HCT116 (cell line): Measurements from ENCODE around the gene TPM2.

Experiments
- ATF3 ChIP-seq: IDR thresholded peaks from 2 replicates; pipeline ENCODE4 v1.6.1; 2012
- CTCF ChIP-seq, 3 experiments: fragments of 200-600 bp in 1 of 3; sonication (generic) in 1 of 3; IDR thresholded peaks in 2 of 3; conservative IDR thresholded peaks in 1 of 3; 2 replicates each; pipeline ENCODE4 v1.5.1; 2012 to 2017; ENCODE audit warnings: low read depth in 2 of 3, low read length in 2 of 3, antibody characterized with exemption in 1 of 3, borderline replicate concordance in 1 of 3, control low read depth in 1 of 3, mild to moderate bottlenecking in 1 of 3, mixed read lengths in 1 of 3, mixed run types in 1 of 3, moderate library complexity in 1 of 3; ENCODE audit not compliant: insufficient read depth in 1 of 3
- EGR1 ChIP-seq: IDR thresholded peaks from 2 replicates; pipeline ENCODE4 v1.6.1; 2012; ENCODE audit warnings: low read depth
- EZH2 ChIP-seq: fragments of 200-600 bp; sonication (generic); IDR thresholded peaks from 2 replicates; pipeline ENCODE4 v1.6.1; 2017; ENCODE audit warnings: antibody characterized with exemption, mixed run types
- EZH2phosphoT487 ChIP-seq: fragments of 200-600 bp; IDR thresholded peaks from 2 replicates; pipeline ENCODE4 v1.6.1; 2018; ENCODE audit warnings: antibody characterized with exemption, borderline replicate concordance
- POLR2A ChIP-seq: IDR thresholded peaks from 2 replicates; pipeline ENCODE4 v1.7.0; 2011; ENCODE audit warnings: borderline replicate concordance; ENCODE audit not compliant: insufficient read depth, insufficient read length; ENCODE audit errors: extremely low read depth
- SP1 ChIP-seq: IDR thresholded peaks from 2 replicates; pipeline ENCODE4 v1.6.1; 2012; ENCODE audit warnings: low read depth
- ZBTB33 ChIP-seq: IDR thresholded peaks from 2 replicates; pipeline ENCODE4 v1.6.1; 2011; ENCODE audit warnings: mild to moderate bottlenecking, low read length, moderate library complexity; ENCODE audit not compliant: insufficient replicate concordance; ENCODE audit errors: extremely low read depth
- ZNF274 ChIP-seq: fragments of 200-500 bp; sonication (Bioruptor generic); IDR thresholded peaks from 2 replicates; pipeline ENCODE4 v1.6.1; 2014; ENCODE audit warnings: mild to moderate bottlenecking, low read depth, low read length, inconsistent platforms

GRCh38 chr9:35666045-35666444 is 23.7 kb downstream of the TPM2 start:
- TF ChIP-seq POLR2A (no peak), CTCF (IDR thresholded peaks at IDR 0.05 in 2 of 3, conservative IDR thresholded peaks at IDR 0.05 in 1 of 3; ENCODE audit: borderline replicate concordance in 1 of 3, insufficient read depth in 1 of 3, low read depth in 2 of 3, low read length in 2 of 3) (no peak), EZH2phosphoT487 (no peak), ATF3 (no peak), ZNF274 (no peak), EZH2 (no peak), ZBTB33 (no peak), EGR1 (no peak), SP1 (no peak)
